ENCODE measurements around the gene HIP1.
A peak's percentile ranks its signal among the peaks of the same experiment; 100 is the strongest.
"Not testable (repeated sequence)": the region's sequence is repeated elsewhere in the genome, so short reads cannot be mapped to it uniquely, and the experiment has no call there.

Gene HIP1

GRCh38 chr7:75738604-75738974, at the start of gene HIP1:
TSS of gene HIP1 (minus strand) at chr7:75738941. CDS start at chr7:75738920, 21 bp downstream.
- DNase-seq: no peak

DNA sequence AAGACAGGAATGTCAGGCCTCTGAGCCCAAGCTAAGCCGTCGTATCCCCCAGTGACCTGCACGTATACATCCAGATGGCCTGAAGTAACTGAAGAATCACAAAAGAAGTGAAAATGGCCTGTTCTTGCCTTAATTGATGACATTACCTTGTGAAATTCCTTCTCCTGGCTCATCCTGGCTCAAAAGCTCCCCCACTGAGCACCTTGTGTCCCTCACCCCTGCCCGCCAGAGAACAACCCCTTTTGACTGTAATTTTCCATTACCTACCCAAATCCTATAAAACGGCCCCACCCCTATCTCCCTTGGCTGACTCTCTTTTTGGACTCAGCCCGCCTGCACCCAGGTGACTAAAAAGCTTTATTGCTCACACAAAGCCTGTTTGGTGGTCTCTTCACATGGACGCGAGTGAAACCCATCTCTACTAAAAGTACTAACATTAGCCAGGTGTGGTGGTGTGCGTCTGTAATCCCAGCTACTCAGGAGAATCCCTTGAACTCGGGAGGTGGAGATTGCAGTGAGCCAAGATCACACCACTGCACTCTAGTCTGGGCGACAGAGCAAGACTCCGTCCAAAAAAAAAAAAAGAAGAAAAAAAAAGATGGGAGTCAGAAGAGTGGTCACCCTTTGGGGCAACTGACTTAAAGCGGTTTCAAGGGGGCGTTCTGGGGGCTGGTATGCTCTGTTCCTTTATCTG, 49.6 kb upstream of the HIP1 start:
- DNase-seq: not testable (repeated sequence)

DNA sequence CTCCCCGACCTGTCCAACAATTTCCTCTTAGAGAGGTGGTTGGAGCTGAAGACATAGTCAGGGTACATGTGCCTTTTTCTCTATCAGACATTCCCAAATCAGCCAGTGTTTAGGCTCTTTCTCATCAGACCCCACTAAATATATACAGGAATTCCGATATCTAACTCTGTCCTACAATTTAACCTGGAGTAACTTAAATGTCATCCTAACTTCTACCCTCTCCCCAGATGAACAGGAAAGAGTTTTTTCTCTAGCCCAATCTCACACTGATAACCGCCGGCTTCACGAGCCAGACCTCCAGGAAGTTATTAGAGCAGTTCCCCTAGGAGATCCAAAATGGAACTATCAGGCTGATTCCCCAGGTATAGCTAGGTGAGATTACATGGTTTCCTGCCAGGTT, 44.3 kb upstream of the HIP1 start:
- not testable (repeated sequence) for DNase-seq

DNA sequence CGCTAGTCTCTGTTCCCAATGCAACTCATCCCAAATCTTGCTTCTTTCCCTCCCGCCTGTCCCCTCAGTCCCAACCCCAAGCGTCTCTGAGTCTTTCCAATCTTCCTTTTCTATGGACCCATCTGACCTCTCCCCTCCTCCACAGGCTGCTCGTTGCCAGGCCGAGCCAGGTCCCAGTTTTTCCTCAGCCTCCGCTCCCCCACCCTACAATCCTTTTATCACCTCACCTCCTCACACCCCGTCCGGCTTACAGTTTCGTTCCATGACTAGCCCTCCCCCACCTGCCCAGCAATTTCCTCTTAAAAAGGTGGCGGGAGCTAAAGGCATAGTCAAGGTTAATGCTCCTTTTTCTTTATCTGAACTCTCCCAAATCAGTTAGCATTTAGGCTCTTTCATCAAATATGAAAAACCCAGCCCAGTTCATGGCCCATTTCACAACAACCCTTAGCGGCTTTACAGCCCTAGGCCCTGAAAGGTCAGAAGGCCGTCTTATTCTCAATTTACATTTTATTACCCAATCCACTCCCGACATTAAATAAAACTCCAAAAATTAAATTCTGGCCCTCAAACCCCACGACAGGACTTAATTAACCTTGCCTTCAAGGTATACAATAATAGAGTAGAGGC, 42.0 kb upstream of the HIP1 start:
- not testable (repeated sequence) for DNase-seq

GRCh38 chr7:75779516-75779915, 40.8 kb upstream of the HIP1 start:
- peak; percentile 30 for DNase-seq

DNA sequence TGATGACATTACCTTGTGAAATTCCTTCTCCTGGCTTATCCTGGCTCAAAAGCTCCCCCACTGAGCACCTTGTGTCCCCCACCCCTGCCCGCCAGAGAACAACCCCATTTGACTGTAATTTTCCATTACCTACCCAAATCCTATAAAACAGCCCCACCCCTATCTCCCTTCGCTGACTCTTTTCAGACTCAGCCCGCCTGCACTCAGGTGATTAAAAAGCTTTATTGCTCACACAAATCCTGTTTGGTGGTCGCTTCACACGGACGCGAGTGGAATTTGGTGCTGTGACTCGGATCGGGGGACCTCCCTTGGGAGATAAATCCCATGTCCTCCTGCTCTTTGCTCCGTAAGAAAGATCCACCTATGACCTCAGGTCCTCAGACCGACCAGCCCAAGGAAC, 40.3 kb upstream of the HIP1 start:
- not testable (repeated sequence) for DNase-seq

DNA sequence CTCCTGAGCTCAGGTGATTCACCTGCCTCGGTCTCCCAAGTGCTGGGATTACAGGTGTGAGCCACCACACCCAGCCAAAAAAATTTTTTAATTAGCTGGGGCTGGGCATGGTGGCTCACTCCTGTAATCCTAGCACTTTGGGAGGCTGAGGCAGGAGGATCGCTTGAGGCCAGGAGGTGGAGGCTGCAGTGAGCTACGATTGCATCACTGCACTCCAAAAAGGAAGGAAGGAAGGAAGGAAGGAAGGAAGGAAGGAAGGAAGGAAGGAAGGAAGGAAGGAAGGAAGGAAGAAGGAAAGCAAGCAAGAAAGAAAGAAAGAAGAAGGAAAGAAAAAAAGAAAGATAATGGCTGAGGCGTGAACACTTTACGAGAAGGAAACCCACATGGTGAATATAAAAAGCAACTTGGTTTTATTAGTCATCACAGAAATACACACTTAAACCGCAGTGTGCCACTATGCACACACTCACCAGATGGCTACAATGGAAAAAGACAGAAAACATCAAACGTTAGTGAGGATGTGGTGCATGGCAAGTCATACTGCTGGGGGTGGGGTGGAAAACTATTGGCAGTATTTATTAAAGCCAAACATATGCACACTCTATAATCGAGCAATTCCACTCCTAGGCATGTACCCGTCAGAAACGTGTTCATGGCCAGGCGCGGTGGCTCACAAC, 37.7 kb upstream of the HIP1 start:
- peak; percentile 96 for DNase-seq

GRCh38 chr7:75773958-75774357, 35.2 kb upstream of the HIP1 start:
- DNase-seq: not testable (repeated sequence)

DNA sequence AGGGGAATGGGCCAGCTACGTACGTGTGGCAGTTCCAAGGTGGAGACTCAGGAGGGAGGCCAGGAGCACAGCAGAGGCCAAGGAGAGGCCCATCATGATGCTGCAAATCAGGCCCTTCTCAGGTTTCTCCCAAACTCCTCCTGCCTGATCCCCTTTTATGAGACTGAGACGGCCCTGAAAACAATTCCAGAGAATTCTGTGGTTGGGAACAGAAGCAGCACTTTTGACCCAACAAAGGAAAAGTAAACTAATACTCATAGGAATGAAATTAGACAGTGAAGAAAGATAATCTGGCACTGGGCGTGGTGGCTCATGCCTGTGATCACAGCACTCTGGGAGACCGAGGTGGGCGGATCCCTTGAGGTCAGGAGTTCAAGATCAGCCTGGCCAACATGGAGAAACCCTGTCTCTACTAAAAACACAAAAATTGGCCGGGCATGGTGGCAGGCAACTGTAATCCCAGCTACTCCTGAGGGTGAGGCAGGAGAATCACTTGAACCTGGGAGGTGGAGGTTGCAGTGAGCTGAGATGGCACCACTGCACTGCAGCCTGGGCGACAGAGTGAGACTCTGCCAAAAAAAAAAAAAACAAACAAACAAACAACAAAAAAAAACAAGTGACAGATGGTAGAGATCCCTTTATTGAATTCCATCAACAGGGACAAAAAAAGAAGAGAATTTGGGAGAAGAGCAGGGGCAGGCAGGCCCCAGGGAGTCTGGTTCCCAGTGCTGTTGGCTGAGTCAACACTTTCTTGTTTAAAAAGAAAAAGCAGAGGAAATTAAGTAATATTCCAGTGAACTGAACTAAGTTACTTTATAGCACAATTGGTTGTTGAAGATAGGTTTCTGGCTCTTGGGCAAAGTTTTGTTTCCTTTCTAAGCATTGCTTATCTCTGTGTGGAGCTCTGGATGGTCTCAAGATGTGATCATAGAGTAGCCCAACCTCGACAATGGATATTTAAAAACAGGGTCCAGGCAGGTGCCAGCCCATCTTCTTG, 33.6 kb upstream of the HIP1 start, which contains the start of gene CCL26:
Gene CCL26 (minus strand): TSS at position 131 of the 997 bp plus-strand sequence. CDS start 35 bp downstream, at position 96.
- DNase-seq: peak; percentile 94

DNA sequence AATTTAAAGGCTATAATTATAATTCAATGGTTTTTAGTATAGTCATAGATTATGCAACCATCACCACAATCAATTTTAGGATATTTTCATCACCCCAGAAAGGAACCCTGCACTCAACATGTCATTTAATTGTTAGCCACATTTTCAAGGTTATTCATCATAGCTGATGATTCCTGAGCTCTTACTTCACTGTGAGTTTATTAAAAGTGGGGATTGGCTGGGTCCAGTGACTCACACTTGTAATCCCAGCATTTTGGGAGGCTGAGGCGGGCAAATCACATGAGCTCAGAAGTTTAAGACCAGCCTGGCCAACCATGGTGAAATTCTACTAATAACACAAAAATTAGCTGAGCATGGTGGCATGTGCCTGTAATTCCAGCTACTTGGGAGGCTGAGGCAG, 32.5 kb upstream of the HIP1 start:
- peak; percentile 92 for DNase-seq

DNA sequence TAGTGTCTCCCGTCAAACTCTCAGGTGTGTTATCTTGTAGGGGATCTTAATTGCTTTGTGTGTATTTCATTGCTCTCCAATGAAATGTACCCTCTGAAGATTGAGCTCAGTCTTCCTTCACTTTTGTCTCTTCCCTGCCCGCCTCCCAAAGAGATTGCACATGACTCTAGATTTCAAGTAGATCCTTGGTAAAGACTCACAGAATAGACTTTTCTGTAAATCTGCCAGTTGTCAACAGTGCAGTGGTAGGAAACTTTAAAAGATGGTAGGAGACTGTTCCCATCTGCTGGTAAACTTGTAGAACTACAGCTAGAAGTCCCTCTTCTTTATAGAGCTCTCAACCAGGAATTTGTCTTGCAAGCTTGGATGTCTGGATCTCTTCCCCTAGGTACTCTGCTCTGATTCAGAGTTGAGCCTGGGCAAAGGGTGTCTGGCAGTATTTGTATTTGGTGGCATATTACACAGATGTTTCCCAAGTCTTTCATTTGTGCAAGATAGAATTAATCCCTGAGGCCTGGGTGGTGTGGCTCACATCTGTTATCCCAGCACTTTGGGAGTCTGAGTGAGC, 23.7 kb upstream of the HIP1 start:
- peak; percentile 72 for DNase-seq

DNA sequence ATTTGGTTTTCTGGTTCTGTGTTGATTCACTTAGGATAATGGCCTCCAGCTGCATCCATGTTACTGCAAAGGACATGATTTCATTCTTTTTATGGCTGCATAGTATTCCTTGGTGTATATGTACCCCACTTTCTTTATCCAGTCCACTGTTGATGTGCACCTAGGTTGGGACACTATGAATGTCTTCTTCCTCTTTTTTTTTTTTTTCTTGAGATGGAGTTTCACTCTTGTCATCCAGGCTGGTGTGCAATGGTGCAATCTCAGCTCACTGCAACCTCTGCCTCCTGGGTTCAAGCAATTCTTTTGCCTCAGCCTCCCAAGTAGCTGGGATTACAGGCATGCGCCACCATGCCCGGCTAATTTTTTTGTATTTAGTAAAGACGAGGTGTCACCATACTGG, 23.1 kb upstream of the HIP1 start:
- DNase-seq: not testable (repeated sequence)

GRCh38 chr7:75758491-75758890, 19.8 kb upstream of the HIP1 start:
- peak; percentile 33 for DNase-seq

GRCh38 chr7:75757860-75758259, 19.1 kb upstream of the HIP1 start:
- DNase-seq: no peak

GRCh38 chr7:75756991-75757676, 18.4 kb upstream of the HIP1 start:
- DNase-seq: peak; percentile 42

DNA sequence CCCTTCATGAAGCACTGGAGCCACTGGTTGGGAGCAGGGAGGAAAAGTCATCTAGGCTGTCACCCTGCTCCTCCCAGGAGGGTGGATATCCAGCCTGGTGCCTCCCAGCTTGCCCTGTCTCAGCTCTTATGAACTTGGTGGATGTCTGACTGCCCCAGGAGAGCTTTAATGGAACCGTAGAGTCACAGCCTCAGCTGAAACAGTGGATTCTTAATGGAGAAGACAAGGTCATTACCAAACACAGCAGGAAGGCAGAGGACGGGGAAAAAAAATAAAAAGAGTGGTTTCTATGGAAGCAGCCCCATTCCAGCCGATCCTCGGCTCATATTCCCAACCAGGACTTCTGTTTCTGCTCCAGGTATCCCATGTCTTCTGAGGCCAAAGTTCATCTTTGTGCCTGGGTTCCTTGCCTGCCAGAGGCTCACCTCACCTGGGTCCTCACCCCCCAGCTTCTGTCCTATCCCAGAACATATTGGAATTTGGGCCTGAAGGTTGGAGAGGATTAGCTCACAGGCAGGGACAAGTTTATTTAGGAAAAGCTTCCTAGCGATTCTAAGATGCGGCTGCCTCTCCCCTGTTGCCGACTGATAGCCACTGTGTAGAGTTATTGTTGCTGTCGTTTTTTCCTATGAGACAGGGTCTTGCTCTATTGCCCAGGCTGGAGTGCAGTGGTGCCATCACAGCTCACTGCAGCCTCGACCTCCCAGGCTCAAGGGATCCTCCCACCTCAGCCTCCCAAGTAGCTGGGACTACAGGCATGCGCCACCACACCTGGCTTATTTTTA, 17.7 kb upstream of the HIP1 start:
- no peak for DNase-seq

DNA sequence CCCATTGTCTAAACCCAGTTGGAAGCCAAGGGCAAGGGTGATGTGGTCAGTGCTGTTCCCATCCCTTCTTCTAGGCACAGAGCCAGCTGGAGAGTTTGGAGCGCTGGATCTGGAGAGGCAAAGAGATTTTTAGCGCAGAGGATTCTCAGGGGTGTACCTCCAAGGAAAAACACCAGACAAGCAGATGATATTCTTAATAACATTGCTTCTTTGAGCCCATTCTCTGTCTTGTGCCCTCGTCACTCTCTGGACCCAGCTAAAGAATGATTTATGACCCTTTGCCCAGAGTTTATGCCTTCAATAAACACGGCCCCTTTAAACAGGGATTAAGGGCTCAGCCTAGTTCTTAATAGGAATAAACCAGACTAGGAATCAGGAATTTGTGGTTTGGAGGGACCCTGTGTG, 4.7 kb upstream of the HIP1 start:
- no peak for DNase-seq

GRCh38 chr7:75740846-75741497, 2.2 kb upstream of the HIP1 start:
- DNase-seq: no peak

- DNase-seq: peak; percentile 51
Measured at GRCh38 chr7:75739796-75740672, 1.3 kb upstream of the HIP1 start.
